ENCODE measurements around the gene SMPD4.
"Not testable (repeated sequence)": the region's sequence is repeated elsewhere in the genome, so short reads cannot be mapped to it uniquely, and the experiment has no call there.

DNA sequence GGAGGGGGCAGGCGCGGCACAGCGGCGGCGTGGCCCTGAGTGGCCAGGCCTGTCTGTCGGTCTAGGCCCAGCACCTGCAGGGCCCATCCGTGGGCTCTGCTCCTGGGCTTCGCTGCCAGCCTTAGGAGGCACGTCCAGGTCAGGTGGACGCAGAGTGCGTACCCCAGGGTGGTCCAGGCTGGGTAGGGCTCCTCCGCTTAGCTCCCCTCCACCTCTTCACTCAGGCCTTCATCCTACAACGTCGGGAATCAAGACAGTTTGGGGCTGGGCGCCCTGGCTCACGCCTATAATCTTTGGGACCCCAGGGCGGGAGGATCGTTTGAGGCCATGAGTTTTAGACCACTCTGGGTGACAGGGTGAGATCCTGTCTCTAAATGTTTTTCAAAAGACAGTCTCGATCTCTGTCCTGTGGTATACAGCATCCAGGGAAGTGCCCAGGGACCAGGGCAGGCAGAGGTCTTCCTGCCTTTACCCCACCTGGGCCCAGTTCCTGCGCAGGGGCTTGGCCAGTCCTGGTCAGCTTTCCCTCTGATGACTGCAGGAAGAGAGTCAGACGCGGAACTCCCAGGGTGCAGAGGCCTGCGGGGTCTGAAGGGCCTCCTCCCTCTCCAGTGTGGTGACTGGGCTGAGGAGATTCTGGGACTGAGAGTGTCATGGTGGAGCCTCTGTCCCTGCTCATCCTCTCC lies 1.6 kb upstream of the SMPD4 start:
- not testable (repeated sequence) for TF ChIP-seq POLR2A, EP300, POLR2AphosphoS5 (IDR thresholded peaks at IDR 0.05)
- TF ChIP-seq, protein P1, sequence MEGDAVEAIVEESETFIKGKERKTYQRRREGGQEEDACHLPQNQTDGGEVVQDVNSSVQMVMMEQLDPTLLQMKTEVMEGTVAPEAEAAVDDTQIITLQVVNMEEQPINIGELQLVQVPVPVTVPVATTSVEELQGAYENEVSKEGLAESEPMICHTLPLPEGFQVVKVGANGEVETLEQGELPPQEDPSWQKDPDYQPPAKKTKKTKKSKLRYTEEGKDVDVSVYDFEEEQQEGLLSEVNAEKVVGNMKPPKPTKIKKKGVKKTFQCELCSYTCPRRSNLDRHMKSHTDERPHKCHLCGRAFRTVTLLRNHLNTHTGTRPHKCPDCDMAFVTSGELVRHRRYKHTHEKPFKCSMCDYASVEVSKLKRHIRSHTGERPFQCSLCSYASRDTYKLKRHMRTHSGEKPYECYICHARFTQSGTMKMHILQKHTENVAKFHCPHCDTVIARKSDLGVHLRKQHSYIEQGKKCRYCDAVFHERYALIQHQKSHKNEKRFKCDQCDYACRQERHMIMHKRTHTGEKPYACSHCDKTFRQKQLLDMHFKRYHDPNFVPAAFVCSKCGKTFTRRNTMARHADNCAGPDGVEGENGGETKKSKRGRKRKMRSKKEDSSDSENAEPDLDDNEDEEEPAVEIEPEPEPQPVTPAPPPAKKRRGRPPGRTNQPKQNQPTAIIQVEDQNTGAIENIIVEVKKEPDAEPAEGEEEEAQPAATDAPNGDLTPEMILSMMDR (IDR thresholded peaks at IDR 0.05): not testable (repeated sequence)
